ENCODE data around the gene DLL4.

DNA sequence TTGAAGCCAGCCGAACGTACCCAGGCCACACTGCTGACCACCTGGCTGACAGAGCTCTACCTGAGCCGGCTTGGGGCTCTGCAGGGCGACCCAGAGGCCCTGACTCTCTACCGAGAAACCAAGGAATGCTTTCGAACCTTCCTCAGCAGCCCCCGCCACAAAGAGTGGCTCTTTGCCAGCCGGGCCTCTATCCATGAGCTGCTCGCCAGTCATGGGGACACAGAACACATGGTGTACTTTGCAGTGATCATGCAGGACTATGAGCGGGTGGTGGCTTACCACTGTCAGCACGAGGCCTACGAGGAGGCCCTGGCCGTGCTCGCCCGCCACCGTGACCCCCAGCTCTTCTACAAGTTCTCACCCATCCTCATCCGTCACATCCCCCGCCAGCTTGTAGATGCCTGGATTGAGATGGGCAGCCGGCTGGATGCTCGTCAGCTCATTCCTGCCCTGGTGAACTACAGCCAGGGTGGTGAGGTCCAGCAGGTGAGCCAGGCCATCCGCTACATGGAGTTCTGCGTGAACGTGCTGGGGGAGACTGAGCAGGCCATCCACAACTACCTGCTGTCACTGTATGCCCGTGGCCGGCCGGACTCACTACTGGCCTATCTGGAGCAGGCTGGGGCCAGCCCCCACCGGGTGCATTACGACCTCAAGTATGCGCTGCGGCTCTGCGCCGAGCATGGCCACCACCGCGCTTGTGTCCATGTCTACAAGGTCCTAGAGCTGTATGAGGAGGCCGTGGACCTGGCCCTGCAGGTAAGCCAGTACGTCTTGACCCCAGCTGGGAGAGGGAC is 28.7 kb upstream of the DLL4 start:
- TF ChIP-seq EP300 (conservative IDR thresholded peaks at IDR 0.05; ENCODE audit: poor library complexity, severe bottlenecking) (no peak), POLR2AphosphoS5 (IDR thresholded peaks at IDR 0.05) (no peak), EZH2 (IDR thresholded peaks at IDR 0.05; ENCODE audit: borderline replicate concordance, insufficient read depth, low read length, poor library complexity, severe bottlenecking) (no peak), MXI1 (conservative IDR thresholded peaks at IDR 0.05; ENCODE audit: poor library complexity, severe bottlenecking) (no peak), RAD21 (conservative IDR thresholded peaks at IDR 0.05) (no peak), SMC3 (conservative IDR thresholded peaks at IDR 0.05; ENCODE audit: poor library complexity) (no peak)
- TF ChIP-seq, protein P1, sequence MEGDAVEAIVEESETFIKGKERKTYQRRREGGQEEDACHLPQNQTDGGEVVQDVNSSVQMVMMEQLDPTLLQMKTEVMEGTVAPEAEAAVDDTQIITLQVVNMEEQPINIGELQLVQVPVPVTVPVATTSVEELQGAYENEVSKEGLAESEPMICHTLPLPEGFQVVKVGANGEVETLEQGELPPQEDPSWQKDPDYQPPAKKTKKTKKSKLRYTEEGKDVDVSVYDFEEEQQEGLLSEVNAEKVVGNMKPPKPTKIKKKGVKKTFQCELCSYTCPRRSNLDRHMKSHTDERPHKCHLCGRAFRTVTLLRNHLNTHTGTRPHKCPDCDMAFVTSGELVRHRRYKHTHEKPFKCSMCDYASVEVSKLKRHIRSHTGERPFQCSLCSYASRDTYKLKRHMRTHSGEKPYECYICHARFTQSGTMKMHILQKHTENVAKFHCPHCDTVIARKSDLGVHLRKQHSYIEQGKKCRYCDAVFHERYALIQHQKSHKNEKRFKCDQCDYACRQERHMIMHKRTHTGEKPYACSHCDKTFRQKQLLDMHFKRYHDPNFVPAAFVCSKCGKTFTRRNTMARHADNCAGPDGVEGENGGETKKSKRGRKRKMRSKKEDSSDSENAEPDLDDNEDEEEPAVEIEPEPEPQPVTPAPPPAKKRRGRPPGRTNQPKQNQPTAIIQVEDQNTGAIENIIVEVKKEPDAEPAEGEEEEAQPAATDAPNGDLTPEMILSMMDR (IDR thresholded peaks at IDR 0.05; ENCODE audit: poor library complexity, severe bottlenecking): no peak
- TF ChIP-seq, protein P2, sequence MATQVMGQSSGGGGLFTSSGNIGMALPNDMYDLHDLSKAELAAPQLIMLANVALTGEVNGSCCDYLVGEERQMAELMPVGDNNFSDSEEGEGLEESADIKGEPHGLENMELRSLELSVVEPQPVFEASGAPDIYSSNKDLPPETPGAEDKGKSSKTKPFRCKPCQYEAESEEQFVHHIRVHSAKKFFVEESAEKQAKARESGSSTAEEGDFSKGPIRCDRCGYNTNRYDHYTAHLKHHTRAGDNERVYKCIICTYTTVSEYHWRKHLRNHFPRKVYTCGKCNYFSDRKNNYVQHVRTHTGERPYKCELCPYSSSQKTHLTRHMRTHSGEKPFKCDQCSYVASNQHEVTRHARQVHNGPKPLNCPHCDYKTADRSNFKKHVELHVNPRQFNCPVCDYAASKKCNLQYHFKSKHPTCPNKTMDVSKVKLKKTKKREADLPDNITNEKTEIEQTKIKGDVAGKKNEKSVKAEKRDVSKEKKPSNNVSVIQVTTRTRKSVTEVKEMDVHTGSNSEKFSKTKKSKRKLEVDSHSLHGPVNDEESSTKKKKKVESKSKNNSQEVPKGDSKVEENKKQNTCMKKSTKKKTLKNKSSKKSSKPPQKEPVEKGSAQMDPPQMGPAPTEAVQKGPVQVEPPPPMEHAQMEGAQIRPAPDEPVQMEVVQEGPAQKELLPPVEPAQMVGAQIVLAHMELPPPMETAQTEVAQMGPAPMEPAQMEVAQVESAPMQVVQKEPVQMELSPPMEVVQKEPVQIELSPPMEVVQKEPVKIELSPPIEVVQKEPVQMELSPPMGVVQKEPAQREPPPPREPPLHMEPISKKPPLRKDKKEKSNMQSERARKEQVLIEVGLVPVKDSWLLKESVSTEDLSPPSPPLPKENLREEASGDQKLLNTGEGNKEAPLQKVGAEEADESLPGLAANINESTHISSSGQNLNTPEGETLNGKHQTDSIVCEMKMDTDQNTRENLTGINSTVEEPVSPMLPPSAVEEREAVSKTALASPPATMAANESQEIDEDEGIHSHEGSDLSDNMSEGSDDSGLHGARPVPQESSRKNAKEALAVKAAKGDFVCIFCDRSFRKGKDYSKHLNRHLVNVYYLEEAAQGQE (IDR thresholded peaks at IDR 0.05; ENCODE audit: borderline replicate concordance): no peak

Data from neural cell (in vitro differentiated cells).